Fibroblast of lung (primary cell): Measurements from ENCODE around the gene UBE2E3.

Experiments
- CTCF ChIP-seq, 2 donors: IDR thresholded peaks in 1 of 2; conservative IDR thresholded peaks in 1 of 2; 1 replicate in 1 of 2; 2 replicates in 1 of 2; pipeline ENCODE4 v1.5.1; 2011 to 2012; ENCODE audit warnings: low read length in 2 of 2, control low read depth in 1 of 2, inconsistent platforms in 1 of 2, low read depth in 1 of 2, mild to moderate bottlenecking in 1 of 2
- EZH2 ChIP-seq: IDR thresholded peaks from 2 replicates; pipeline ENCODE4 v1.5.1; 2012; ENCODE audit warnings: low read length, control low read depth, mild to moderate bottlenecking; ENCODE audit errors: missing control alignments

- TF ChIP-seq CTCF (conservative IDR thresholded peaks at IDR 0.05 in 1 of 2, IDR thresholded peaks at IDR 0.05 in 1 of 2; ENCODE audit: low read depth in 1 of 2, low read length in 2 of 2) (no peak), EZH2 (no peak)
These were observed 6.7 kb downstream of the UBE2E3 start for GRCh38 chr2:180987146-180987545.
